Muscle of back (tissue), 11 donors: Measurements from ENCODE around the gene PLXNA4. TPM values are rescaled to one million over a fixed set of nuclear protein-coding genes. Genes with fewer than 3 reads are reported as not detected.
"Not testable (repeated sequence)": the region's sequence is repeated elsewhere in the genome, so short reads cannot be mapped to it uniquely, and the experiment has no call there.

Experiments
- DNase-seq, 3 donors: peaks; one replicate each; pipeline versions ENCODE4 v3.0.0 to v3.0.0-alpha.2; 2013
- polyA plus RNA-seq, 10 donors: library from polyadenylated mRNA; unstranded; fragments of 120-200 nt; gene quantifications; one replicate each; pipeline ENCODE4 v1.2.1, GENCODE V29; 2013; ENCODE audit not compliant: insufficient read length in 10 of 10

The PLXNA4 gene
- polyA plus RNA-seq, 10 donors: 2.2 to 8.5 (median 4.0) TPM

GRCh38 chr7:132394283-132395198, 181.7 kb downstream of the PLXNA4 start:
- DNase-seq: no peak

GRCh38 chr7:132393789-132394261, 182.4 kb downstream of the PLXNA4 start:
- peak in 1 of 3 donors; percentile 60 for DNase-seq

GRCh38 chr7:132392713-132393112, 183.6 kb downstream of the PLXNA4 start:
- no peak for DNase-seq

- peak in 1 of 3 donors; percentile 35 for DNase-seq
Observed at GRCh38 chr7:132390705-132391104, 185.6 kb downstream of the PLXNA4 start.

GRCh38 chr7:132390049-132390448, 186.2 kb downstream of the PLXNA4 start:
- not testable (repeated sequence) for DNase-seq

GRCh38 chr7:132388688-132389087, 187.6 kb downstream of the PLXNA4 start:
- DNase-seq: peak in 1 of 3 donors; percentile 41

GRCh38 chr7:132387596-132387995, 188.7 kb downstream of the PLXNA4 start:
- no peak for DNase-seq

- DNase-seq: peak in 2 of 3 donors; percentile 21 to 48
Observed at GRCh38 chr7:132386201-132386681, 190.0 kb downstream of the PLXNA4 start.

GRCh38 chr7:132383962-132384361, 192.3 kb downstream of the PLXNA4 start:
- no peak for DNase-seq

- DNase-seq: no peak
Observed at GRCh38 chr7:132381742-132382472, 194.4 kb downstream of the PLXNA4 start.

GRCh38 chr7:132380059-132380458, 196.2 kb downstream of the PLXNA4 start:
- DNase-seq: peak in 1 of 3 donors; percentile 23

- no peak for DNase-seq
Observed at GRCh38 chr7:132379292-132379691, 197.0 kb downstream of the PLXNA4 start.

- no peak for DNase-seq
Observed at GRCh38 chr7:132377703-132378584, 198.3 kb downstream of the PLXNA4 start.

GRCh38 chr7:132377015-132377414, 199.3 kb downstream of the PLXNA4 start:
- DNase-seq: peak in 2 of 3 donors; percentile 21 to 59

GRCh38 chr7:132376361-132377013, 199.8 kb downstream of the PLXNA4 start:
- no peak for DNase-seq

- no peak for DNase-seq
Observed at GRCh38 chr7:132373879-132374278, 202.4 kb downstream of the PLXNA4 start.

GRCh38 chr7:132373041-132373440, 203.2 kb downstream of the PLXNA4 start:
- DNase-seq: no peak

- DNase-seq: no peak
Observed at GRCh38 chr7:132371948-132372347, 204.3 kb downstream of the PLXNA4 start.

- no peak for DNase-seq
Observed at GRCh38 chr7:132368246-132368900, 207.9 kb downstream of the PLXNA4 start.

- no peak for DNase-seq
Observed at GRCh38 chr7:132367795-132368194, 208.5 kb downstream of the PLXNA4 start.
